Raji (cell line): ENCODE results near the gene PNMT.

Source experiments
- POLR2A ChIP-seq: IDR thresholded peaks from 2 replicates; pipeline ENCODE4 v1.6.1; 2011; ENCODE audit warnings: low read depth, low read length, control low read depth; ENCODE audit not compliant: insufficient read depth

The PNMT gene

DNA sequence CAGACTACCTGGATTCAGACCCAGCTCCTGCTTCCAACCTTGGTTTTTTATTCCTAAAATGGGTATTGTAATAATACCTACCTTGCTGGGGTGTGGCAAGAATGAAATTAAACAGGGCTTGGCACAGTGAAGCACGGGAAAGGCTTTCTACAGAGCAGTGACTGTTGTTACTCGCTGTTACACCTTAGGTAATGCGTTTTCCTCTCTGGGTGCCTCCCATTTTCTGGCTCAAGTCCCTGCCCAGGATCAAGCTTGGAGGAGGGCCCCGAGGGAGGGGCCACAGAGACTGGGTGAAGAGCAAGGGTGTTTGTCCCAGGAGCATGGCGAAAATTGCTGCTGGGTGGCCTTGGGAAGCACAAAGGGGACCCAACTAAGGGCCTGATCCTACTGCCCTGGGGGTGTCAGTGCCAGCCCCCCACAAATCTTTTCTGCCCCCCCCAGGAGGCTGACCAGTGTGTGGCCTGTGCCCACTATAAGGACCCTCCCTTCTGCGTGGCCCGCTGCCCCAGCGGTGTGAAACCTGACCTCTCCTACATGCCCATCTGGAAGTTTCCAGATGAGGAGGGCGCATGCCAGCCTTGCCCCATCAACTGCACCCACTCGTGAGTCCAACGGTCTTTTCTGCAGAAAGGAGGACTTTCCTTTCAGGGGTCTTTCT lies 48.8 kb downstream of the PNMT start:
- no peak for TF ChIP-seq POLR2A

DNA sequence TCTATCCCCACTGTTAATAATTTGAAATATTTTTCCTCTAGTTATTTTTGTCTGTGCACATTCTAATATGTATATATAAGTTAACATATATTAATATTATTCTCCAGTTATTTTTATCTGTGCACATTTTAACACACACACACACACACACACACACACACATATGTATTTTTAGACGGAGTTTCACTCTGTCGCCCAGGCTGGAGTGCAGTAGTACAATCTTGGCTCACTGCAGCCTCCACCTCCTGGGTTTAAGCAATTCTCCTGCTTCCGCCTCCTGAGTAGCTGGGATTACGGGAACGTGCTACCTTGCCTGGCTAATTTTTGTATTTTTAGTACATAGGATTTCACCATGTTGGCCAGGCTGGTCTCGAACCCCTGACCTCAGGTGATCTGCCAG lies 49.4 kb downstream of the PNMT start:
- TF ChIP-seq POLR2A, result no peak

GRCh38 chr17:39719563-39720355 lies 51.5 kb downstream of the PNMT start:
- no peak for TF ChIP-seq POLR2A
